HCT116 (cell line): Measurements from ENCODE around the gene COL28A1. TPM values are rescaled to one million over a fixed set of nuclear protein-coding genes. Genes with fewer than 3 reads are reported as not detected.

Source experiments
- ATAC-seq: fragments of 200-7000 bp; cut with Tn5 transposase; 2 replicates; pipeline ENCODE4 v1.9.1; 2020; ENCODE audit warnings: mild to moderate bottlenecking, moderate library complexity
- BruUV-seq: library from RNA; stranded (reverse); fragments of 400-500 nt; replicated peaks from 2 replicates; lab custom pipeline; 2021; lab: Mats Ljungman, UMichigan
- CTCF ChIA-PET: fragments of 300-600 bp; sonication (Branson Sonifier 250); formaldehyde crosslinking; loops from one replicate; lab custom pipeline; 2021; ENCODE audit warnings: antibody characterized with exemption; lab: Charles Lee
- POLR2A ChIA-PET: fragments of 300-600, 350-600 bp; sonication (Branson Sonifier 250); formaldehyde crosslinking; loops from one replicate; lab custom pipeline; 2021; ENCODE audit warnings: antibody characterized with exemption; lab: Charles Lee
- RAD21 ChIA-PET, 2 experiments: fragments of 300-600 bp; sonication (Branson Sonifier 250); formaldehyde crosslinking; loops; one replicate each; lab custom pipeline; 2023; ENCODE audit warnings: low total read pairs in 2 of 2; ENCODE audit not compliant: uncharacterized antibody in 2 of 2, unreplicated experiment in 2 of 2, low non-redundant PET in 1 of 2; lab: Charles Lee
- DNase-seq: peaks from one replicate; pipeline ENCODE4 v3.0.0-alpha.2; 2010; ENCODE audit warnings: low read depth, low spot score
- H2AFZ ChIP-seq: fragments of 200-600 bp; shearing (Covaris generic), sonication (generic); 2 replicates; pipeline ENCODE4 v1.6.1; 2017; ENCODE audit warnings: low read depth, mixed run types, mixed read lengths, antibody characterized with exemption, low read length; ENCODE audit not compliant: poor library complexity, severe bottlenecking
- H3K27ac ChIP-seq: 2 replicates; pipeline ENCODE4 v1.5.1; 2012; ENCODE audit warnings: low read depth, low read length
- H3K27me3 ChIP-seq: fragments of 200-600 bp; sonication (generic); 2 replicates; pipeline ENCODE4 v1.6.1; 2016; ENCODE audit warnings: mixed run types, low read length, mixed read lengths; ENCODE audit not compliant: insufficient read depth
- H3K36me3 ChIP-seq, 2 experiments: fragments of 200-500 bp in 1 of 2; fragments of 200-600 bp in 1 of 2; sonication (Bioruptor generic) in 1 of 2; sonication (generic) in 1 of 2; 2 replicates each; pipeline versions ENCODE4 v1.5.1 to v1.6.1; 2014 to 2016; ENCODE audit warnings: low read length in 2 of 2, inconsistent platforms in 1 of 2, mixed read lengths in 1 of 2, mixed run types in 1 of 2; ENCODE audit not compliant: insufficient read depth in 2 of 2, control insufficient read depth in 1 of 2
- H3K4me1 ChIP-seq, 2 experiments: fragments of 200-600 bp in 1 of 2; sonication (generic) in 1 of 2; 2 replicates each; pipeline versions ENCODE4 v1.5.1 to v1.6.1; 2012 to 2017; ENCODE audit warnings: low read length in 2 of 2, inconsistent platforms in 1 of 2, mild to moderate bottlenecking in 1 of 2, mixed read lengths in 1 of 2, mixed run types in 1 of 2, moderate library complexity in 1 of 2; ENCODE audit not compliant: insufficient read depth in 2 of 2, control insufficient read depth in 1 of 2
- H3K4me2 ChIP-seq: fragments of 200-600 bp; sonication (generic); 2 replicates; pipeline ENCODE4 v1.6.1; 2017; ENCODE audit warnings: mixed run types, low read length, mixed read lengths
- H3K4me3 ChIP-seq, 2 experiments: fragments of 200-600 bp in 1 of 2; sonication (generic) in 1 of 2; replicated peaks in 1 of 2; 2 replicates each; pipeline ENCODE4 v1.5.1; 2011 to 2016; ENCODE audit warnings: low read length in 2 of 2, control low read depth in 1 of 2, low read depth in 1 of 2, mild to moderate bottlenecking in 1 of 2, mixed read lengths in 1 of 2, mixed run types in 1 of 2
- H3K79me2 ChIP-seq: fragments of 200-600 bp; sonication (generic); 2 replicates; pipeline ENCODE4 v1.6.1; 2017; ENCODE audit warnings: mild to moderate bottlenecking, mixed run types, low read length, moderate library complexity, mixed read lengths; ENCODE audit not compliant: insufficient read depth
- H3K9ac ChIP-seq: fragments of 200-600 bp; sonication (generic); 2 replicates; pipeline ENCODE4 v1.6.1; 2016; ENCODE audit warnings: low read length, mixed read lengths
- H3K9me2 ChIP-seq: fragments of 200-600 bp; sonication (generic), shearing (Covaris generic); 2 replicates; pipeline ENCODE4 v1.6.1; 2017; ENCODE audit warnings: mixed run types, mild to moderate bottlenecking, moderate library complexity; ENCODE audit not compliant: insufficient read depth
- H3K9me3 ChIP-seq, 2 experiments: fragments of 200-500 bp in 1 of 2; fragments of 200-600 bp in 1 of 2; sonication (Bioruptor generic) in 1 of 2; sonication (generic) in 1 of 2; 2 replicates each; pipeline ENCODE4 v1.6.1; 2014 to 2017; ENCODE audit warnings: low read length in 2 of 2, mixed read lengths in 2 of 2, inconsistent platforms in 1 of 2, low read depth in 1 of 2, mild to moderate bottlenecking in 1 of 2, mixed run types in 1 of 2, moderate library complexity in 1 of 2; ENCODE audit not compliant: control insufficient read depth in 1 of 2, insufficient read depth in 1 of 2
- H4K20me1 ChIP-seq: fragments of 200-600 bp; sonication (generic), shearing (Covaris generic); 2 replicates; pipeline ENCODE4 v1.6.1; 2017; ENCODE audit warnings: mixed run types, mild to moderate bottlenecking, moderate library complexity; ENCODE audit not compliant: insufficient read depth
- CBX3 ChIP-seq: IDR thresholded peaks from 2 replicates; pipeline ENCODE4 v1.6.1; 2012; ENCODE audit warnings: low read depth
- CEBPB ChIP-seq: IDR thresholded peaks from 2 replicates; pipeline ENCODE4 v1.6.1; 2012; ENCODE audit warnings: low read depth
- CTCF ChIP-seq, 3 experiments: fragments of 200-600 bp in 1 of 3; sonication (generic) in 1 of 3; IDR thresholded peaks in 2 of 3; conservative IDR thresholded peaks in 1 of 3; 2 replicates each; pipeline ENCODE4 v1.5.1; 2012 to 2017; ENCODE audit warnings: low read depth in 2 of 3, low read length in 2 of 3, antibody characterized with exemption in 1 of 3, borderline replicate concordance in 1 of 3, control low read depth in 1 of 3, mild to moderate bottlenecking in 1 of 3, mixed read lengths in 1 of 3, mixed run types in 1 of 3, moderate library complexity in 1 of 3; ENCODE audit not compliant: insufficient read depth in 1 of 3
- EGR1 ChIP-seq: IDR thresholded peaks from 2 replicates; pipeline ENCODE4 v1.6.1; 2012; ENCODE audit warnings: low read depth
- ELF1 ChIP-seq: IDR thresholded peaks from 2 replicates; pipeline ENCODE4 v1.6.1; 2012; ENCODE audit warnings: low read depth, borderline replicate concordance
- EZH2 ChIP-seq: fragments of 200-600 bp; sonication (generic); IDR thresholded peaks from 2 replicates; pipeline ENCODE4 v1.6.1; 2017; ENCODE audit warnings: antibody characterized with exemption, mixed run types
- EZH2phosphoT487 ChIP-seq: fragments of 200-600 bp; IDR thresholded peaks from 2 replicates; pipeline ENCODE4 v1.6.1; 2018; ENCODE audit warnings: antibody characterized with exemption, borderline replicate concordance
- FOSL1 ChIP-seq: IDR thresholded peaks from 2 replicates; pipeline ENCODE4 v1.6.1; 2012; ENCODE audit warnings: low read depth
- MAX ChIP-seq: IDR thresholded peaks from 2 replicates; pipeline ENCODE4 v1.6.1; 2012
- POLR2AphosphoS5 ChIP-seq: IDR thresholded peaks from 2 replicates; pipeline ENCODE4 v1.6.1; 2011; ENCODE audit warnings: mild to moderate bottlenecking, low read depth, low read length, moderate library complexity
- RAD21 ChIP-seq: IDR thresholded peaks from 2 replicates; pipeline ENCODE4 v1.6.1; 2012; ENCODE audit warnings: low read depth, mild to moderate bottlenecking
- SIN3A ChIP-seq: IDR thresholded peaks from 2 replicates; pipeline ENCODE4 v1.6.1; 2012; ENCODE audit warnings: low read depth
- SP1 ChIP-seq: IDR thresholded peaks from 2 replicates; pipeline ENCODE4 v1.6.1; 2012; ENCODE audit warnings: low read depth
- SRF ChIP-seq: IDR thresholded peaks from 2 replicates; pipeline ENCODE4 v1.6.1; 2012; ENCODE audit warnings: low read depth
- TCF7L2 ChIP-seq: IDR thresholded peaks from 2 replicates; pipeline ENCODE4 v1.7.0; 2011; ENCODE audit warnings: borderline replicate concordance, inconsistent platforms; ENCODE audit not compliant: insufficient read depth, insufficient read length; ENCODE audit errors: extremely low read depth
- YY1 ChIP-seq: IDR thresholded peaks from 2 replicates; pipeline ENCODE4 v1.6.1; 2011; ENCODE audit warnings: low read length, low read depth, moderate library complexity, mild to moderate bottlenecking; ENCODE audit not compliant: insufficient replicate concordance; ENCODE audit errors: extremely low read depth
- ZBTB33 ChIP-seq: IDR thresholded peaks from 2 replicates; pipeline ENCODE4 v1.6.1; 2011; ENCODE audit warnings: mild to moderate bottlenecking, low read length, moderate library complexity; ENCODE audit not compliant: insufficient replicate concordance; ENCODE audit errors: extremely low read depth
- ZFX ChIP-seq: fragments of 450-650 bp; IDR thresholded peaks from 2 replicates; pipeline ENCODE4 v1.6.1; 2017
- ZNF274 ChIP-seq: fragments of 200-500 bp; sonication (Bioruptor generic); IDR thresholded peaks from 2 replicates; pipeline ENCODE4 v1.6.1; 2014; ENCODE audit warnings: mild to moderate bottlenecking, low read depth, low read length, inconsistent platforms
- intact Hi-C: fragments of 100-400 bp; cut with micrococcal nuclease; formaldehyde crosslinking; loops from 2 replicates; pipeline ENCODE4 v1.10.0; 2022
- total RNA-seq: library from RNA; stranded (reverse); gene quantifications from one replicate; pipeline ENCODE4 v1.2.1, GENCODE V29; 2021; ENCODE audit not compliant: unreplicated experiment
- TF ChIP-seq, protein P1 (sequence below): IDR thresholded peaks from 2 replicates; pipeline ENCODE4 v1.6.1; 2012; ENCODE audit warnings: low read depth

Gene COL28A1
- total RNA-seq, 1 experiment from 2014 or later = 0.12 TPM

DNA sequence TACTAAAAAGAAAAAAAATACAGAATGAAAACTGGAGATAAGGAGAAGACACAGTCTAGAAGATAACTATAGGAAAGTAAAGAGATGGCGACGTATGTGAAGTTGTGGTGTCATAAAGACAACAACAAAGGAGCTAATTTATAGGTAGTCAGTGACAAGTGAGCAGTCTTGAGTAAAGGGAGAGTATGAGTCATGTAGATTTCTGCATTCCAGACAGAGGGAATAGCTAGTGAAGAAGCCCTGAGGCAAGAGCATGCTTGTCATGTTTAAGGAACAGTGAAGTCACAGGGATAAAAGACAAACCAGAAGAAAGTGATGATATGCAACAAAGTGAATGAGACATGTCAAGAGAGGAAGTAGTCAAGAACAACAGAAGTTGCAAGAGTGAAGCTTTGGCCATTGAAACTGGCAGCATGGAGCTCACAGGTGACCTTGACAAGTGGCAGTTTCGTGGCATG, 28.7 kb upstream of the COL28A1 start:
- no peaks in the 10 kb centered on the region for H3K27me3 ChIP-seq
- no TSS peak for BruUV-seq
- ChIA-PET RAD21 (no interaction called here), POLR2A (interaction anchor here (1.4 kb wide), 1 partner anchor 382 kb away, joined by 3 read pairs; the partner anchor contains the start of gene C1GALT1), CTCF (interaction anchor here (0.7 to 1.0 kb wide), 2 partner anchors 140 to 732 kb away, joined by 3 to 4 read pairs; no protein-coding TSS in a partner anchor)
- peaks cover 23% of the 10 kb centered on the region for H3K79me2 ChIP-seq
- H3K9me2 ChIP-seq = no peaks in the 10 kb centered on the region
- H3K4me3 ChIP-seq = peak overlapping the region in 1 of 2 experiments; percentile 2; a peak in 1 of 4 replicates
- no peaks in the 10 kb centered on the region for H3K36me3 ChIP-seq
- H3K27ac ChIP-seq = no peak overlapping the region
- ATAC-seq (peak; percentile 47), DNase-seq (peak; percentile 89)
- H3K4me1 ChIP-seq = peaks cover 25 to 44% of the 10 kb centered on the region in 2 experiments
- intact Hi-C loops = no loop called here
- peak overlapping the region; percentile 55 for H2AFZ ChIP-seq
- H3K9me3 ChIP-seq = no peaks in the 10 kb centered on the region
- peak overlapping the region; percentile 36 for H3K4me2 ChIP-seq
- no peak overlapping the region for H3K9ac ChIP-seq
- H4K20me1 ChIP-seq = no peaks in the 10 kb centered on the region
- TF ChIP-seq YY1 = peak; percentile 35
- no peak for TF ChIP-seq ZFX
- TF ChIP-seq TCF7L2 = peak; percentile 79
- peak; percentile 83 for TF ChIP-seq CEBPB
- TF ChIP-seq EZH2 = no peak
- TF ChIP-seq EGR1 = 0 out of 2 replicates have a peak, but pooled peaks have one; percentile 22
- TF ChIP-seq ELF1 = no peak
- TF ChIP-seq, protein P1, sequence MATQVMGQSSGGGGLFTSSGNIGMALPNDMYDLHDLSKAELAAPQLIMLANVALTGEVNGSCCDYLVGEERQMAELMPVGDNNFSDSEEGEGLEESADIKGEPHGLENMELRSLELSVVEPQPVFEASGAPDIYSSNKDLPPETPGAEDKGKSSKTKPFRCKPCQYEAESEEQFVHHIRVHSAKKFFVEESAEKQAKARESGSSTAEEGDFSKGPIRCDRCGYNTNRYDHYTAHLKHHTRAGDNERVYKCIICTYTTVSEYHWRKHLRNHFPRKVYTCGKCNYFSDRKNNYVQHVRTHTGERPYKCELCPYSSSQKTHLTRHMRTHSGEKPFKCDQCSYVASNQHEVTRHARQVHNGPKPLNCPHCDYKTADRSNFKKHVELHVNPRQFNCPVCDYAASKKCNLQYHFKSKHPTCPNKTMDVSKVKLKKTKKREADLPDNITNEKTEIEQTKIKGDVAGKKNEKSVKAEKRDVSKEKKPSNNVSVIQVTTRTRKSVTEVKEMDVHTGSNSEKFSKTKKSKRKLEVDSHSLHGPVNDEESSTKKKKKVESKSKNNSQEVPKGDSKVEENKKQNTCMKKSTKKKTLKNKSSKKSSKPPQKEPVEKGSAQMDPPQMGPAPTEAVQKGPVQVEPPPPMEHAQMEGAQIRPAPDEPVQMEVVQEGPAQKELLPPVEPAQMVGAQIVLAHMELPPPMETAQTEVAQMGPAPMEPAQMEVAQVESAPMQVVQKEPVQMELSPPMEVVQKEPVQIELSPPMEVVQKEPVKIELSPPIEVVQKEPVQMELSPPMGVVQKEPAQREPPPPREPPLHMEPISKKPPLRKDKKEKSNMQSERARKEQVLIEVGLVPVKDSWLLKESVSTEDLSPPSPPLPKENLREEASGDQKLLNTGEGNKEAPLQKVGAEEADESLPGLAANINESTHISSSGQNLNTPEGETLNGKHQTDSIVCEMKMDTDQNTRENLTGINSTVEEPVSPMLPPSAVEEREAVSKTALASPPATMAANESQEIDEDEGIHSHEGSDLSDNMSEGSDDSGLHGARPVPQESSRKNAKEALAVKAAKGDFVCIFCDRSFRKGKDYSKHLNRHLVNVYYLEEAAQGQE = no peak
- no peak; the same call in 1 of the 2 replicates for TF ChIP-seq SRF
- 0 out of 2 replicates have a peak, but pooled peaks have one; percentile 9 for TF ChIP-seq RAD21
- TF ChIP-seq SIN3A = peak; percentile 88
- peak; percentile 86 for TF ChIP-seq FOSL1
- TF ChIP-seq CTCF (IDR thresholded peaks at IDR 0.05 in 2 of 3, conservative IDR thresholded peaks at IDR 0.05 in 1 of 3; ENCODE audit: borderline replicate concordance in 1 of 3, insufficient read depth in 1 of 3, low read depth in 2 of 3, low read length in 2 of 3) = no peak
- peak; percentile 81 for TF ChIP-seq SP1
- TF ChIP-seq MAX = peak; percentile 76
- peak; percentile 45; the same call in 1 of the 2 replicates for TF ChIP-seq POLR2AphosphoS5
- TF ChIP-seq CBX3 = peak; percentile 70; the same call in 1 of the 2 replicates
- no peak for TF ChIP-seq ZNF274
- TF ChIP-seq ZBTB33 = no peak
- no peak for TF ChIP-seq EZH2phosphoT487
